GM18520 (cell line): ENCODE data around the gene ARHGAP15.
"Not testable (repeated sequence)": the region's sequence is repeated elsewhere in the genome, so short reads cannot be mapped to it uniquely, and the experiment has no call there.

Source experiments
- ATAC-seq: cut with Tn5 transposase; IDR thresholded peaks from one replicate; pipeline ENCODE4 v1.9.1; 2021; ENCODE audit not compliant: unreplicated experiment

Gene ARHGAP15

DNA sequence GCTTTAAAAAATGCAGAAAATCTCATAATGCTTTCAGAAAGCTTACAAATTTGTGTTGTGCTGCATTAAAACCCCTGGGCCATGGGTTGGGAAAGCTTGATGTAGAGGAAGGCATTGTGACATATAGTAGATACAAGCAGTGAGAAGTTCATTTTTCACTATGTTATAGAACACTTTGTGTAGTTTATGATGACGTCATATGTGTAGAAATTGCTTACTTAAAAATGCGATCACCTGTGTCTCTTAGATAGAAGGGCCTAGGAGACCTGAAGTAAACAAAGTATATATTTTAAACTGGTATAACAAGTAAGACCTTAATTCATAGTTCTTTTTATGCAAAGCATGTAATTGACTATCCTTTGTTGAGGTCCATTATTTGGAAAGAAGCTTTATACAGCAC is 393.5 kb downstream of the ARHGAP15 start:
- ATAC-seq = no peak

DNA sequence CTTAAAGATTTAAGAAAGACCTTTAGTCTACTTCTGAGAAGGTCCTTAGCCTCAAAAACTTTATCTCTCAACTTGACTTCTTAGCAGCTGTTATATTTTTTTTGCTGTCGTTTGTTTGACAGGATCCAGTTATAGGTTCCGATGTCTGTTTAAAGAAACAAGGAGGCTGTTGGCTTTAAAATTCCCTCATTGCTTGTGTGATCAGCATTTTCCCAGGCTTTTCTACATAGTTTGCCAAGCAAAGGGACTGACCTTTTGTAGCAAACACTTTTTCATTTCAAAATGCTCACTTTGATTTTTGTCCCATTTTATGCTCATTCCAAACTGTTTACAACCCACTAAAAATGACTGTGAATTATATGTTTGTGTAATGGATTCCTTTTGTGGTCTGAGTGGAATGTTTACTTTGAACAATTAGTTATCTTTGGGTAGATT is 394.9 kb downstream of the ARHGAP15 start:
- no peak for ATAC-seq

DNA sequence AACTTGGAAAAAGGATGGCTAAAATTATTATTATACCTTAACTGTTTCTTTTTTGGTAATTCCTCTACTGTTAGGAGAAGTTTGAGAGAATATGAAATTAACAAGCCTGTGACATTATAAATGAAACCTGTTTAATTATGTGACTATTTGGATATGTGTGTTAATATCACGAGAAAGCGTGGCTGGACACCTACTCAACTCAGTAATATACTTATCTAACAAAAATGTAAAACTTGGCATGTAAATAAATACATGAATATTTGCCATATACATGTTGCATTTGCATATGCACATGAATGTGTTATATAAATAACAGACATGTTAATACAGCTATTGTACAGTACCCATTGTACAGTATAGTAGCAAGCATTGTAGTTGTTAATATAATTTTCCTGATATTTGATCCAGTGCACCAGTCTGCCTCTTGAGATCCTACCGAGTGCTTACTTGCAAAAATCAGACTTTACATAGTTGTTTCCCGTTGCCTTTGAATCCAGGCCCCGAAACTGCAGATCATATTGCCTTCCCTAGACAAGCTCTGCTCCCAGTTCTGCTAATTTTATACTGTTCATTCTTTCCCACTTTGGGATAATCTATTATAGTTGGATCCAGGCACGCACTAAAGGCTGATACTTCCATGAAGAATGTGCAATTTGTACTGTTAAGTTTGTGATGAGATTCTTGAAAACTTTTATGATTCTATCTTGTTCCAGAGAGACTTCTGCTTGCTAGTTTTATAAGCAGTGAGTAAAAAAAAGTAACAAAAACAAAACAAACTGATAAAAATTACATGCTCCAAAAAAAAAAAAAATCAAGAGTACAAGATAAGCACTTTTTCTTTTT is 395.6 kb downstream of the ARHGAP15 start:
- ATAC-seq = no peak

DNA sequence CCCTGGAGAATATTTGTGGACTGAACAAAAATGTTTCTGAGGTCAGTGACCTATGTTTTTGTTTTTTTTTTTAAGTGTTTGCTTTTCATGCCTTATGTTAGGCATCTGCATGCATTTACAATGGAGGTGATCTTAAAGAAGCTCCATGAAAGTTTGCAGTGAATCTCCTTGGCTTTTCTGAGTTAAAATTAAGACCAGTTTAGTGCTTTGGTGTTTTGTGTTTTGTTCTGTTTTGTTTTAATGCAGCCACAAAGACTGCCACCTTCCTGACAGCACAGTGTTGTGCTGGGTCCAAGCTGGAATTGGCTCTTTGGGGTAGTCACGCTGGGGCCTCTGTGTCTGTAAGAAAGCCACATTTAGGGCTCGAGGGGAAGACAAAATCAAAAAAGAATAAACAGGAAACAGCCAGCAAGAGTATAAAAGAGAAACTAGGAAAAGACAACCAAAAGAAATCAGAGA is 396.2 kb downstream of the ARHGAP15 start:
- no peak for ATAC-seq

DNA sequence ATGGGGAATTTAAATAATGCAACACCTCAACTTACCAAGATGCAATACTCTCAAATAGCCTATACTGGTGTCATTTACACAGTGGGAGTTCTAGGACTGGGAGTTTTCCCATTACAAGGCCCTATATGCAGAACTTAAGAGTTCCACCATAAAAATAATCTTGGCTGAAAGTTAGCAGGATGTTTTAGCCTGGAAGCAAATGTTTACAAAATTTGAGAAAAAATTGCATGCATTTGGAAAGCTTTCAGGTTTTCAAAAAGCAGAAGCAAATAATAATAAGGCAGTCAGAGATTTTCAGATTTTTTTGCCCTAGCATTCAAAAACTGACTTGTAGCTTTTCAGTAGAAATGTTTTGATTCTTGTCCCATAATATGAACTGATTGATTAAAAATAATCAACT is 397.3 kb downstream of the ARHGAP15 start:
- ATAC-seq = no peak

DNA sequence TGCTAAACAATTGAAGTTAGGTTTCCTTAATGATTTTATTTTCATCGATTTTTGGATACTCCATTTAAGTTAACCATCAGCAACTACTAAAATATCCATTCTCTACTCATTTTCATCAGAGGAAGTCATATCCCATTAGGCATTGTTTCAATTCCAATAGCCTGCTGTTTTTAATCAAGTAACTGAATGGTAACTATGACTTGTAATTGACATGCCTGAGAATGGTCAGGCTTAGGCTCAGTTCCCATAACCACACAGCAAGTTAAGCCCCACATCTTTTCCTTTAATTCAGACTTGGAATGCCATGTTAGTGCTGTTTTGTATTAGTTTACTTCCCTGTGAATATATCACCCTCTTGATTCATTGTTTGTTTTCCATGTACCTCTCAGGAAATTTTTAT is 398.8 kb downstream of the ARHGAP15 start:
- no peak for ATAC-seq

DNA sequence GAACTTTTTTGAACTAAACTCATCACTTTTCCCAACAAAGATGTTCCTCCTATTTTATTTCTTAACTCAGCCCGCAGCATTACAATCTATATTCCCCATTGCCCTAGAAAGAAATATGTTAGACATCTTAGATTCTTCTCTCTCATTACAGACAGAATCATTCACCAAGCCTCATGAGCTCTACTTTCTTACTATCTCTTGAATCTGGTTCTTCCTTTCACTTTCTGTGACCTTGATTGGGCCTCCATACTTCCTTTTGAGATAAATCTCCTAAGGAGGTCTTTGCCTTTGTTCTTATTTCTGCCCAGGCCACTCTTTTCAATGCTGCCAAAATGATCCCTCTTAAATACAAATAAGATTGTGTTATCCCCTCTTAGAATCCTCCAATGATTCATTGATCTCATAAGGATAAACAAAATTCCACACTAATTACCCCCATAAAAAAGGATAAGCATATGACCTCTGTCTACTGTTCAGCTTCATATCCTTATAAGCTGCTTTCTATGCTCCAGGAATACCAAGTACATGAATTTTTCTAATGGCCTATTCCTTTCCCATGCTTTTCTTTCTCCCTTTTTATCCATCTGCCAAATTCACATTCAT is 400.0 kb downstream of the ARHGAP15 start:
- no peak for ATAC-seq

DNA sequence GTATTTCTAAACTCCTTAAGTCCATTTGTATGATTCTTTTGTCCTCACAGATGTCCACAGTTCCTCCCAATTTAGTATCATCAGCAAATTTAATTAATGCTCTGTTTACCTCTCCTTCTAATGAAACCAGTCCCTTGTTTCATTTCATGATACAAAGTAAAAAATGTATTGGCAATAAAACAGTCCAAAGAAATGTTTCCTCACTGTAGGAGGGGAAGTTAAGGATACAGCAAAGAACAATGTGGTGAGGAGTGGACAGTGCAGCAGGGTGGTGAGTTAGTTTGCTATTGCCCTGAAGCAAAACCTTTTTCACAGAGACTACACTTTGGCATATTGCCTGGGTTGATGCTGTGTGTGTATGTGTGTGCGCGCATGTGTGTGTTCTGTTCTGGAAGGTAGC is 401.5 kb downstream of the ARHGAP15 start:
- ATAC-seq = no peak

DNA sequence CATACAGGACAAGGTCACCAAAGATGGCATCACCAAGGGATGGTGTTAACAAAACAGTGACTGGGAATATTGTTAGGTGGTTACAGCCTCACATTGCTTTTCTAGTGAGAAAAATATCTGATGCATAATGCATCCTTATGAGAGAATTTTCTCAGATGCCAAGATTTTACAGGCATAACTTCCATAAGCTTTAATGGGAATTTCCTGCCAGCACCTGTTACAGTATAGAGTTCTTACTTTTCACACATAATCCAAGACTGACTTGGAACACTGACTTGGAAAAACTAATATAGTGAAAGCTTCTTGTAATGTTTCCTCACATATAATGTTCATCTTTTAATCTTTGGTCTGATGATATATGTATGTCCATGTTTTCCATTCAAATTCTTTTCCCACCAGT is 402.8 kb downstream of the ARHGAP15 start:
- ATAC-seq = no peak

DNA sequence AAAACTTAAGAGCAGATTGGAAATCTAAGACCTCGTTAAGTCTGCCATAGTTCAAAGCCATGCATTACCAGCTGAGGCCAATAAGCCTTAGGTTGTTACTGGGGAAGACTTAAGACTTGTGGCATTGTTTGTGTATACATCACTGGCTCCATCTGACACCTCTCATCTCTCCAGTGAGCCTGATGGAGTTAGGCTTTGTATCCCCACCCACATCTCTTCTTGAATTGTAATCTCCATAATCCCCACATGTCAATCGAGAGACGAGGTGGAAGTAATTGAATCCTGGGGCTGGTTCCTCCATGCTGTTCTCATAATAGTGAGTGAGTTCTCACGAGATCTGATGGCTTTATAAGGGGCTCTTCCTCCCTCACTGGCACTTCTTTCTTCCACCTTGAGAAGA is 404.6 kb downstream of the ARHGAP15 start:
- ATAC-seq = no peak

DNA sequence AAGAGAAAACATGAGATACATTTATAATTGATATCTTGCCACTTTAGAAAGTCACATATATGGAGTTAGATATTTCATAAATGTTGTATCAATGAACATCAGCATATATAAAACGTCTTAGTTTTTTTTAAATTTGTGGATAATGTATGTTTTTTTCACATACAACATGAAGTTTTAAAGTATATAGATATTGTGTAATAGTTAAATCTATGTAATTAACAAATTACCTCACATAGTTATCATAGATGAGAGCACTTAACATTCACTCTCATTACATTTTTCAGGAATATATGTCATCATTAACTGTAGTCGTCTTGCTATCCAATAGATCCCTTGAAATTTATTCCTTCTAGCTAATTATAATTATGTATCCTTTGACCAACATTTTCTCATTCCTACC is 406.6 kb downstream of the ARHGAP15 start:
- no peak for ATAC-seq

DNA sequence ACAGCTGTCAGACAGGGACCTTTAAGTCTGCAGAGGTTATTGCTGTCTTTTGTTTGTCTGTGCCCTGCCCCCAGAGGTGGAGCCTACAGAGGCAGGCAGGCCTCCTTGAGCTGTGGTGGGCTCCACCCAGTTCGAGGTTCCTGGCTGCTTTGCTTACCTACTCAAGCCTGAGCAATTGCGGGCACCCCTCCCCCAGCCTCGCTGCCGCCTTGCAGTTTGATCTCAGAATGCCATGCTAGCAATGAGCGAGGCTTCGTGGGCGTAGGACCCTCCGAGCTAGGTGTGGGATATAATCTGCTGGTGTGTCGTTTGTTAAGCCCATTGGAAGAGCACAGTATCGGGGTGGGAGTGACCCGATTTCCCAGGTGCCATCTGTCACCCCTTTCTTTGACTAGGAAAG is 412.7 kb downstream of the ARHGAP15 start:
- ATAC-seq = not testable (repeated sequence)

DNA sequence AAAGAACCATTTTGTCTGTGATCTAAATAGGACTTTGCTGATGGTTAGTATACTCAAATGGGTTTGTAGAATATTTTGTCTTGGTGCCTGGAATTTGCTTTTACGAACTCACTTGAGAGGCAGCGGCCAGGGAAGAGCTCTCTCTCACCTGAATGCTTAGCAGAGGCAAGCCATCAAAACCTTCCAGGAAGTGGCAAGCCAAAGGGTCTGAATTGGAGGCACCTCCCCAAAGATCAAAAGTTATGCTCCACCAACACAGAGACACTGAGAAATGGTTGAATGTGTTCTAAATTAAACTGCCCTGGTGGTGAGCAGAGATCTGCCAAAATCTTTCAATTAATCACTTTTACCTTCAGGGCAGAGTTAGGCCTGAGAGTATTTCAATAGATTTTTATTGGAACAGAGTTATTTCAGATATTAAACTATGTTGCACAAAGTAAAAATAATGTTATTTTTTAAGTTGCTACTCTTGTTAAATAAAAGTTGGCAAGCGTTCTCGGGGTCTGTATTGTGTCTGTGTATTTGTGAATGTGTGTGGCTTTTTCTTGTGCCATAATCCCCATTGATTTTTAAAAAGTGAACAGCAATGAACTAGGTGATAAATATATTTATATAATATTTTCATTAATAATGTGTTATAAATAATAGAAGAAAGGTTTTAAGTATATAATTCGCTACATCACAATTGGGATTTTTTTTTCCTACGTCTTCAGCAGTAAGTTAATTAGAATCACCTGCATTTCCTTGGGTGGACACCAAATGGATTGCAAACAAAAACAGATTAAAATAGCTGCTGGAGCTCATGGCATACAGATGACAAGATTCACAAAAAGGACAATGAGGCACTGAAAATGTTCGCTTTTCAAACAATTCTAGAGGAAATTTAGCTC is 416.1 kb downstream of the ARHGAP15 start:
- ATAC-seq = no peak

DNA sequence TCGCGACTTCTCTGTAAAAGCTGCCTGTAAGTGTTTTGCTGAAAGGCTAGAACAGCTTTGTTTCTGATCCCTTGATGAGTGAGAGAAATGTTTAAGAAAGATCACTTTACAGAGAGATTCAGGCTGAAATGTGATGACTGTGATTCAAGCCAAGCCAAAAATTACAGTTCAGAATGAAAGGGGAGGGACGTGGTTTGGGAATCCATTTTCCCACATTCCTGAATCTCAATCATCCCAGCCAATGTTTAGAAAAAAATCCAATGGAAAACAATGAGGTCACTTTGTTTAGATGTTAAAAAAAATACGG is 416.7 kb downstream of the ARHGAP15 start:
- no peak for ATAC-seq

DNA sequence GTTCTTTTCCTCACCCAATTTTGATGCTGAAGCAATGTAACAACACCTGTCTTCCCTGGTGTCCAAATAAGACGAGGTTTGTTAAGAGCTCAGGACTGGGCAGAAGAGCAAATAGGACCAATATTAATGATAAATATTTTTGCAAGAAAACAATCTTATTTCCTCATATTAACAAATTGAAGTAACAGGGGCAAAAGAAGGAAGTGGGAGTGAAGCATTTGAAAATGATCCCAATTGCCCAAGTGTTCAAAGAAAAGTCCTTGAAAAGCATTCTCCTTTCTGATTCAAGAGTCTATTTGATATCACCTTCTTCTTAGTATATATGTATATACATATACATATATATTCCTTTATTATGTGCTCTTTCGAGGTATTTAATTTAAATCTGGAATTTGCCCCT is 418.8 kb downstream of the ARHGAP15 start:
- no peak for ATAC-seq

DNA sequence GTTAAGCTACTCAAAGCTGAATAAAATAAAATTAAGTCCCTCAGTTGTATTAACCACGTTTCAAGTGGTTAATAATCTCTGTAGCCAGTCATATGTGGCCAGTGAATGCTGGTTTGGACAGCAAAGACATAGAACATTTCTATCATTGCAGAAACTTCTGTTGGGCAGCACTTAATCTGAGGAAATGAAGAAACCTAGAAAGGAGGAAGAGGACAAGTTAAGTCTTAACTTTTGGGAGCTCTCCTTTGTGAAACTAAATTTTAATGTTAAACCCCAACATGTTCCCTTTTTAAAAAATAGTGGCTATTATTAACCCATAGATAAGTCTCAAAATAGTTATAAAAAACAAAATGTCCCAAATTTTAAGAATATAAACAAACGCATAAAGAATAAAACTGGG is 421.3 kb downstream of the ARHGAP15 start:
- ATAC-seq = no peak

DNA sequence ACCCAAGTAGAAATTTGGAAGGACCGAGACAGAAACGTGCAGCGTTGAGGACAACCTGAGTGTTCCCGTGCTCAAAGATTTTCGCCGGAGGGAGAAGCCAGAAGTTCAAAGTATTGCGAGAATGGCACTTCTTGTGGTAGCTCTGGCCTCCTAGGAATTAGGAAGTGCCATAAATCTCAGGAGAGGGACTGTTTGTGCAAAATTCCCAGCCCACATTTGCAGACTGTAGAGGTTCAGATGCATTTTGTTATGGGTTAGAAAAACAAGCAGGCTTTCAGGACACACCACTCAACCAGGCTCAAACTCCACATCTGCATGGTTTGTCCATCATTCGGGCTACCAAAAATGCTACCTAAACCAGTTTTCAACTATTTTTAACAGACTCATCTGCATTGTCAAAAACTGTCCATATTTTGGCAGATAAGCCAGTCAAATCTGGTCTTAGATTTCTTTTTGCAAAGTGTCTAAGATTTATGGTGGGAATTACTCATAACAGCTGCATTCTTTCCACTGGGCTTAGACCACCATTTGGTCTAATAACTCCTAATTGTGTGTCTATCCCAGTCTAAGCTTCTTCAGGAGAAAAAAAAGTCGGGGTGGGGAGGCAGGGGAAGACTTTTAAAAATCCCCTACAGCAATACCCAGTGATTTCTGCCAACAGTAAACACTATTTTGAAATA is 422.9 kb downstream of the ARHGAP15 start:
- ATAC-seq = no peak

DNA sequence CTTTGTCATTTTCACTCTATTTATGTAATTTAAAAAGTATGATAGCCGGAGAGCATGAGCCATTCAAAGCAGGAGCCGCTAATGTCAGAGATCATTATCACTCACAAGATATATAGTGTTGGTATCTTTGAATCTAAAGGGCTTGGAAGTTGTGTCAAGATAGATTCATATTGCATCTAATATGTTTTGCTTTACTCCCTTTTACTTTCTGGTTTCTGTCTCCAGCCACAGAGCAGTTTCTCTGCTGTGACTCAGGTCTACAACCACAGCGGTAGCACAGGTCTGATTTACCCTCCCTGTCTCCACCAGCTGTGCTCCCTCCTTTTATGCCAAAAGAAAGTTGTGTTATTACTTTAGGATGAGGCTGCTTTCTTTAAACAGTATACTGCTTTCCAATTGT is 424.0 kb downstream of the ARHGAP15 start:
- no peak for ATAC-seq

DNA sequence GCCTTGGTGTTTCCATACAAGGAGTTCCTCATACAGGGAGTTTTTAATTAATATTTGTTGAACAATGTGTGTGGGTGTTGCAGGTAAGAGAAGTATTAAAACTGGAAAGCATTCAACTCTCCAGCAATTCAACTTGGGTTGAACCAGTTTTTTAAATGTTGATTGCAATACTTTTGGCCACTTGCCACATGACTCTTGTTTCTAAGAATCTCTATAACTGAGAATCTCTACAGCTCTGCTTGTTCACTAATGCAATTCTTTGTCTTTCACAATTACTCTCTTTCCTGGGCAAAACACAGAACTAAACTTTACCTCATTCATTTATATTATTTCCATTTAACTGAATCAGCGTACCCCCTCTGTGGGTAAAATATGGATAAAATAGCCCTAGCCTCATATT is 429.4 kb downstream of the ARHGAP15 start:
- ATAC-seq = no peak

DNA sequence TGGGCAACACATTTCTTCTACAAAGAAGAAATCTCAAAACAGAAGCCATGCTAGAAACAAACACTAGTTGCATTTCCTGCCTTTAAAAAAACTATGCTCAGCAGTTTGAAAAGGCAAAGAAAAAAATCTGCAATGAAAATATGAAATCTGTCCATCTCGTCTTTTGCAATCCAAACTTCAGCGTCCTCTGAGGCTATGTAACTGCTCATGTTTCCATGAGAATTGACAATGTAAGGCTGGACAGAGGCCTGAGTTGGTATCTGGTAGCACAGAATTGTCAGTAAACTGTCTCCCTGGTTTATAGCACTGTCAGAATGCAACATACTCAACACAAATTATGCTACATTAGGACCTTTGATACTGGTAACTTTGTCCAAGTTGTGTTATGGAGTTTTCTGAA is 429.9 kb downstream of the ARHGAP15 start:
- ATAC-seq = no peak

DNA sequence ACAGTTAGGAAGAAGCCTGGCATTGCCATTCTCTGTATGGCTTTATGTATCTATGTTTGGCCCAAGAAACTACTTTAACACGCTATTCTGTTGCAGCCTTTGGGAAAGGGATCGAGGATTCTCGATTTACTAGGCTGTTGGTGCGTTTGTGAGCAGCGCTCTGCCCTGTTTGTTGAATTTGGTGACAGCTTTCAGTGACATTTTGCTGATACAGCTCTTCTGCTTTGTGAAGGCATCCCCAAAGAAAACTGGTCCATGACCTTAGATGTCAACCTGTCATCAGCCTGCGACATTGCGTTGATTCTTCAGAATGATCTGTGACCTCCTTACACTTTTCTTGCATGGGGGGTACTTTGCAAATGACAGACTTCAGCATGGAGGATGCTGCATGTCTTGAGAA is 431.5 kb downstream of the ARHGAP15 start:
- ATAC-seq = no peak
